Measurements from ENCODE around the gene GNAZ. TPM values are rescaled to one million over a fixed set of nuclear protein-coding genes. Genes with fewer than 3 reads are reported as not detected.

GNAZ gene
- total and polyA plus RNA-seq, 2 donors from 2014 or later: 3.7 to 5.7 TPM

DNA sequence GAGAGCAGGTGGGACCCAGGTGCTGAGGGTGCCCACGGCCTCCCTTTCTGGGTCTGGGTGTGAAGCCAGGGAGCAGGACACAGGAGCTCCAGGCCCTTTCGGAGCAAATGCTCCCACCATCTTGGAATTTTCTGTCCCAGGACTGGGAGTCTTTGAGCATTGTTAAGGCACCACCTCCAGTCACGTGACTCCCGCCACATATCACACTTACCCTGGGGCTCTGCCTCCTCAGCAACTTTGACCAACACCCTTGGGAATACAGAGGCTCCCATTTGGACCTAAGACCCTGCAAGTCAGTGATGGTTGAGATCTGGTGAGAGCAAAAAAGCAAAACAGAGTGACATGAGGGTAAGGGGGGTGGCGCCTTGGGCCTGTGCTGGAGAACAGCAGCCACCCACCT is 35.6 kb downstream of the GNAZ start:
- H3K9ac ChIP-seq (ENCODE audit: low read length in 3 of 3): no peak overlapping the region
- intact Hi-C loops (cut with DNase I): no loop called here
- H3K27me3 ChIP-seq (ENCODE audit: control insufficient read depth, insufficient read depth, low read length): no peaks in the 10 kb centered on the region
- no peaks in the 10 kb centered on the region for H3K9me3 ChIP-seq (ENCODE audit: control insufficient read depth in 2 of 3, insufficient read depth in 1 of 3, low read length in 3 of 3)
- H3K4me3 ChIP-seq (ENCODE audit: low read length in 3 of 3): no peak overlapping the region
- TF ChIP-seq, protein P1, sequence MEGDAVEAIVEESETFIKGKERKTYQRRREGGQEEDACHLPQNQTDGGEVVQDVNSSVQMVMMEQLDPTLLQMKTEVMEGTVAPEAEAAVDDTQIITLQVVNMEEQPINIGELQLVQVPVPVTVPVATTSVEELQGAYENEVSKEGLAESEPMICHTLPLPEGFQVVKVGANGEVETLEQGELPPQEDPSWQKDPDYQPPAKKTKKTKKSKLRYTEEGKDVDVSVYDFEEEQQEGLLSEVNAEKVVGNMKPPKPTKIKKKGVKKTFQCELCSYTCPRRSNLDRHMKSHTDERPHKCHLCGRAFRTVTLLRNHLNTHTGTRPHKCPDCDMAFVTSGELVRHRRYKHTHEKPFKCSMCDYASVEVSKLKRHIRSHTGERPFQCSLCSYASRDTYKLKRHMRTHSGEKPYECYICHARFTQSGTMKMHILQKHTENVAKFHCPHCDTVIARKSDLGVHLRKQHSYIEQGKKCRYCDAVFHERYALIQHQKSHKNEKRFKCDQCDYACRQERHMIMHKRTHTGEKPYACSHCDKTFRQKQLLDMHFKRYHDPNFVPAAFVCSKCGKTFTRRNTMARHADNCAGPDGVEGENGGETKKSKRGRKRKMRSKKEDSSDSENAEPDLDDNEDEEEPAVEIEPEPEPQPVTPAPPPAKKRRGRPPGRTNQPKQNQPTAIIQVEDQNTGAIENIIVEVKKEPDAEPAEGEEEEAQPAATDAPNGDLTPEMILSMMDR (IDR thresholded peaks at IDR 0.05; ENCODE audit: borderline replicate concordance, extremely low read depth, insufficient read depth): no peak
- DNase-seq (no peak), FAIRE-seq (no peak)
- H3K36me3 ChIP-seq (ENCODE audit: control insufficient read depth in 2 of 3, insufficient read depth in 3 of 3, low read length in 3 of 3): no peaks in the 10 kb centered on the region
- peaks cover 0 to 8% (median 0%) of the 10 kb centered on the region in 3 donors for H3K4me1 ChIP-seq (ENCODE audit: control insufficient read depth in 2 of 3, insufficient read depth in 2 of 3, low read depth in 1 of 3, low read length in 3 of 3)
- no peak overlapping the region for H3K27ac ChIP-seq (ENCODE audit: low read depth in 2 of 2, low read length in 2 of 2)

DNA sequence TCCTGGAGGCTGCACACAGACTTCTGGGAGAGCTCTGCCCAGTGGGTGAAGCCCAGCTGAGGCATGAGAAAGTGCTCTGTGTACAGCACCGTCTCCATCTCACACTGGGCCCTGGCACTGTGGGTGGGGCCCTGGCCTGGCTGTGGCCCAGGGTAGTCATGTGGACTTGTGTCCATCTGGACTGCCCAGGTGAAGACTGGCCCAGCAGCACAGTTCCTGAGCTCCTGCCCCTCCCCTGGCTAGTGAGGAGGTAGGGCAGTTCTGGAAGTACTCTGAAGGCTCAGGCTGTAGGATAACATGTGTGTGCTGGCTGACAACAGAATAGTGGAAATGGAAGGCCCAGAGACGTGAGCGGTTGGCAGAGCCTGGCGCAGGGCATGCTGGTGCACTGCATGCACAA is 36.0 kb downstream of the GNAZ start:
- H3K4me3 ChIP-seq (ENCODE audit: low read length in 3 of 3): no peak overlapping the region
- H3K27ac ChIP-seq (ENCODE audit: low read depth in 2 of 2, low read length in 2 of 2): no peak overlapping the region
- intact Hi-C loops (cut with DNase I): no loop called here
- H3K9ac ChIP-seq (ENCODE audit: low read length in 3 of 3): no peak overlapping the region
- peaks cover 0 to 8% (median 0%) of the 10 kb centered on the region in 3 donors for H3K4me1 ChIP-seq (ENCODE audit: control insufficient read depth in 2 of 3, insufficient read depth in 2 of 3, low read depth in 1 of 3, low read length in 3 of 3)
- no peaks in the 10 kb centered on the region for H3K27me3 ChIP-seq (ENCODE audit: control insufficient read depth, insufficient read depth, low read length)
- DNase-seq (no peak), FAIRE-seq (no peak)
- no peaks in the 10 kb centered on the region for H3K36me3 ChIP-seq (ENCODE audit: control insufficient read depth in 2 of 3, insufficient read depth in 3 of 3, low read length in 3 of 3)
- H3K9me3 ChIP-seq (ENCODE audit: control insufficient read depth in 2 of 3, insufficient read depth in 1 of 3, low read length in 3 of 3): no peaks in the 10 kb centered on the region
- TF ChIP-seq, protein P1 (IDR thresholded peaks at IDR 0.05; ENCODE audit: borderline replicate concordance, extremely low read depth, insufficient read depth): no peak

DNA sequence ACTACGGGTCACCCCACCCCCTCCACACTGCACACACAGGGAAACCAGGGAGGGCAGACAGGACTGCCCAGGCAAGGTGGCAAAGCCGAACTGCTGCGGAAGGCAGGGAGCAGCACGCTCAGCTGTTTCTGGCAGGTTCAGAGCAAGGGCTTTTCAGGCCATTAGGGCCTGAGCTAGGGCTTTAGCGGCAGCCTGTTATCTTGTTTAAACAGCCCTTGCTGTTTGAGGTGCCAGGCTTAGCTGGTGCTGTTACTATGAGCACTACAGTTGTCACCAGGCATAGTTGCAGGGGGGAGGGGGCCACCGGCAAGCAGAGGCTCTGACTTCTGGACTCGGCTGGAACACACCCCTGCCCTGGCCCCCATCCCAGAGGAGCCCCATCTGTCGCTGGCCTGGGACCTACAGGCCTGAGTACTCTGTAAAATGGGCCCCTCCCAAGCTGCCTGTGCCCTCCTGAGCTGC is 36.6 kb downstream of the GNAZ start:
- DNase-seq: no peak

More for the DNA sequence above, 36.6 kb downstream of the GNAZ start:
- Histone ChIP-seq H3K4me1 (ENCODE audit: control insufficient read depth in 2 of 3, insufficient read depth in 2 of 3, low read depth in 1 of 3, low read length in 3 of 3) (peaks cover 0 to 8% (median 0%) of the 10 kb centered on the region in 3 donors), H3K27ac (ENCODE audit: low read depth in 2 of 2, low read length in 2 of 2) (no peak overlapping the region), H3K9me3 (ENCODE audit: control insufficient read depth in 2 of 3, insufficient read depth in 1 of 3, low read length in 3 of 3) (no peaks in the 10 kb centered on the region), H3K27me3 (ENCODE audit: control insufficient read depth, insufficient read depth, low read length) (no peaks in the 10 kb centered on the region), H3K9ac (ENCODE audit: low read length in 3 of 3) (no peak overlapping the region), H3K4me3 (ENCODE audit: low read length in 3 of 3) (no peak overlapping the region), H3K36me3 (ENCODE audit: control insufficient read depth in 2 of 3, insufficient read depth in 3 of 3, low read length in 3 of 3) (no peaks in the 10 kb centered on the region)
- no peak for FAIRE-seq
- intact Hi-C loops (cut with DNase I): no loop called here
- TF ChIP-seq, protein P1 (IDR thresholded peaks at IDR 0.05; ENCODE audit: borderline replicate concordance, extremely low read depth, insufficient read depth): no peak
